Measurements from ENCODE around the gene TDRD12.
"Not testable (repeated sequence)": the region's sequence is repeated elsewhere in the genome, so short reads cannot be mapped to it uniquely, and the experiment has no call there.

DNA sequence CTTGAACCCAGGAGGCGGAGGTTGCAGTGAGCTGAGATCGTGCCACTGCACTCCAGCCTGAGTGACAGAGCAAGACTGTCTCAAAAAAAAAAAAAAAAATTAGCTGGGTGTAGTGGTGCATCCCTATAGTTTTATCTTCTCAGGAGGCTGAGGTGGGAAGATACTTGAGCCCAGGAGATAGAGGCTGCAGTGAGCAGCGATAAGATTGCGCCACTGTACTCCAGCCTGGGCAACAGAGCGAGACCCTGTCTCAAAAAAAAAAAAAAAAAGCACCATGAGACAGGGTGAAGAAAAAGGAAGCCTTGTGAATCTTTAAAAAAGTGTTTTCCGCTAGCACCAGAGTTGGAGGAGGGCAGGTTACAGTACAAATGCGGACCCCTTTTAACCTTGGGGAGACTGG lies 3.4 kb upstream of the TDRD12 start:
- TF ChIP-seq, protein P1, sequence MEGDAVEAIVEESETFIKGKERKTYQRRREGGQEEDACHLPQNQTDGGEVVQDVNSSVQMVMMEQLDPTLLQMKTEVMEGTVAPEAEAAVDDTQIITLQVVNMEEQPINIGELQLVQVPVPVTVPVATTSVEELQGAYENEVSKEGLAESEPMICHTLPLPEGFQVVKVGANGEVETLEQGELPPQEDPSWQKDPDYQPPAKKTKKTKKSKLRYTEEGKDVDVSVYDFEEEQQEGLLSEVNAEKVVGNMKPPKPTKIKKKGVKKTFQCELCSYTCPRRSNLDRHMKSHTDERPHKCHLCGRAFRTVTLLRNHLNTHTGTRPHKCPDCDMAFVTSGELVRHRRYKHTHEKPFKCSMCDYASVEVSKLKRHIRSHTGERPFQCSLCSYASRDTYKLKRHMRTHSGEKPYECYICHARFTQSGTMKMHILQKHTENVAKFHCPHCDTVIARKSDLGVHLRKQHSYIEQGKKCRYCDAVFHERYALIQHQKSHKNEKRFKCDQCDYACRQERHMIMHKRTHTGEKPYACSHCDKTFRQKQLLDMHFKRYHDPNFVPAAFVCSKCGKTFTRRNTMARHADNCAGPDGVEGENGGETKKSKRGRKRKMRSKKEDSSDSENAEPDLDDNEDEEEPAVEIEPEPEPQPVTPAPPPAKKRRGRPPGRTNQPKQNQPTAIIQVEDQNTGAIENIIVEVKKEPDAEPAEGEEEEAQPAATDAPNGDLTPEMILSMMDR (IDR thresholded peaks at IDR 0.05) = not testable (repeated sequence)
- not testable (repeated sequence) for TF ChIP-seq EP300, POLR2A (IDR thresholded peaks at IDR 0.05)
